ENCODE measurements around the gene ANKS1B.

ANKS1B gene

GRCh38 chr12:99981639-99982190, 3.0 kb downstream of the ANKS1B start:
- Mint-ChIP-seq H3K4me1 (ENCODE audit: low read depth) (peaks cover 6% of the 10 kb centered on the region), H3K27ac (no peak overlapping the region), H3K4me3 (no peak overlapping the region), H3K9me3 (no peaks in the 10 kb centered on the region), H3K27me3 (peaks cover 53% of the 10 kb centered on the region), H3K36me3 (ENCODE audit: low read depth) (no peaks in the 10 kb centered on the region)
- intact Hi-C loops (cut with micrococcal nuclease) = no loop called here

GRCh38 chr12:99979471-99979870, 5.3 kb downstream of the ANKS1B start:
- Mint-ChIP-seq H3K4me3 (no peak overlapping the region), H3K27me3 (peaks cover 34% of the 10 kb centered on the region), H3K9me3 (no peaks in the 10 kb centered on the region), H3K36me3 (ENCODE audit: low read depth) (no peaks in the 10 kb centered on the region), H3K4me1 (ENCODE audit: low read depth) (peaks cover 5% of the 10 kb centered on the region), H3K27ac (no peak overlapping the region)
- intact Hi-C loops (cut with micrococcal nuclease) = no loop called here

GRCh38 chr12:99978152-99978551, 6.6 kb downstream of the ANKS1B start:
- no peaks in the 10 kb centered on the region for H3K4me1 Mint-ChIP-seq (ENCODE audit: low read depth)
- intact Hi-C loops (cut with micrococcal nuclease) = no loop called here
- H3K27me3 Mint-ChIP-seq = peaks cover 21% of the 10 kb centered on the region
- H3K4me3 Mint-ChIP-seq = no peak overlapping the region
- H3K27ac Mint-ChIP-seq = no peak overlapping the region
- H3K36me3 Mint-ChIP-seq (ENCODE audit: low read depth) = no peaks in the 10 kb centered on the region
- no peaks in the 10 kb centered on the region for H3K9me3 Mint-ChIP-seq

GRCh38 chr12:99977550-99977949, 7.2 kb downstream of the ANKS1B start:
- no peak overlapping the region for H3K27ac Mint-ChIP-seq
- no peaks in the 10 kb centered on the region for H3K36me3 Mint-ChIP-seq (ENCODE audit: low read depth)
- H3K9me3 Mint-ChIP-seq = no peaks in the 10 kb centered on the region
- intact Hi-C loops (cut with micrococcal nuclease) = no loop called here
- H3K27me3 Mint-ChIP-seq = peaks cover 16% of the 10 kb centered on the region
- no peak overlapping the region for H3K4me3 Mint-ChIP-seq
- H3K4me1 Mint-ChIP-seq (ENCODE audit: low read depth) = no peaks in the 10 kb centered on the region

GRCh38 chr12:99976762-99977161, 8.0 kb downstream of the ANKS1B start:
- no peaks in the 10 kb centered on the region for H3K9me3 Mint-ChIP-seq
- no peaks in the 10 kb centered on the region for H3K36me3 Mint-ChIP-seq (ENCODE audit: low read depth)
- peaks cover 12% of the 10 kb centered on the region for H3K27me3 Mint-ChIP-seq
- intact Hi-C loops (cut with micrococcal nuclease) = no loop called here
- no peak overlapping the region for H3K4me3 Mint-ChIP-seq
- no peaks in the 10 kb centered on the region for H3K4me1 Mint-ChIP-seq (ENCODE audit: low read depth)
- H3K27ac Mint-ChIP-seq = no peak overlapping the region

- intact Hi-C loops (cut with micrococcal nuclease) = no loop called here
- Mint-ChIP-seq H3K27ac (no peak overlapping the region), H3K9me3 (no peaks in the 10 kb centered on the region), H3K27me3 (peaks cover 7% of the 10 kb centered on the region), H3K4me3 (no peak overlapping the region), H3K36me3 (ENCODE audit: low read depth) (no peaks in the 10 kb centered on the region), H3K4me1 (ENCODE audit: low read depth) (no peaks in the 10 kb centered on the region)
These were observed 9.4 kb downstream of the ANKS1B start for GRCh38 chr12:99975321-99975720.

GRCh38 chr12:99974146-99974545, 10.6 kb downstream of the ANKS1B start:
- H3K4me3 Mint-ChIP-seq = no peak overlapping the region
- no peaks in the 10 kb centered on the region for H3K4me1 Mint-ChIP-seq (ENCODE audit: low read depth)
- H3K9me3 Mint-ChIP-seq = no peaks in the 10 kb centered on the region
- H3K27me3 Mint-ChIP-seq = peaks cover 4% of the 10 kb centered on the region
- no peaks in the 10 kb centered on the region for H3K36me3 Mint-ChIP-seq (ENCODE audit: low read depth)
- intact Hi-C loops (cut with micrococcal nuclease) = no loop called here
- H3K27ac Mint-ChIP-seq = no peak overlapping the region

- H3K4me3 Mint-ChIP-seq = no peak overlapping the region
- no peaks in the 10 kb centered on the region for H3K36me3 Mint-ChIP-seq (ENCODE audit: low read depth)
- no peaks in the 10 kb centered on the region for H3K4me1 Mint-ChIP-seq (ENCODE audit: low read depth)
- intact Hi-C loops (cut with micrococcal nuclease) = no loop called here
- H3K27ac Mint-ChIP-seq = no peak overlapping the region
- H3K27me3 Mint-ChIP-seq = no peaks in the 10 kb centered on the region
- no peaks in the 10 kb centered on the region for H3K9me3 Mint-ChIP-seq
These were observed 18.3 kb downstream of the ANKS1B start for GRCh38 chr12:99966429-99966828.

GRCh38 chr12:99960311-99960710, 24.4 kb downstream of the ANKS1B start:
- H3K27me3 Mint-ChIP-seq = no peaks in the 10 kb centered on the region
- no peaks in the 10 kb centered on the region for H3K9me3 Mint-ChIP-seq
- no peak overlapping the region for H3K27ac Mint-ChIP-seq
- no peaks in the 10 kb centered on the region for H3K4me1 Mint-ChIP-seq (ENCODE audit: low read depth)
- intact Hi-C loops (cut with micrococcal nuclease) = no loop called here
- no peak overlapping the region for H3K4me3 Mint-ChIP-seq
- H3K36me3 Mint-ChIP-seq (ENCODE audit: low read depth) = no peaks in the 10 kb centered on the region

GRCh38 chr12:99959549-99960170, 25.1 kb downstream of the ANKS1B start:
- Mint-ChIP-seq H3K27me3 (no peaks in the 10 kb centered on the region), H3K4me1 (ENCODE audit: low read depth) (no peaks in the 10 kb centered on the region), H3K27ac (no peak overlapping the region), H3K4me3 (no peak overlapping the region), H3K9me3 (no peaks in the 10 kb centered on the region), H3K36me3 (ENCODE audit: low read depth) (no peaks in the 10 kb centered on the region)
- intact Hi-C loops (cut with micrococcal nuclease) = no loop called here

- H3K36me3 Mint-ChIP-seq (ENCODE audit: low read depth) = no peaks in the 10 kb centered on the region
- H3K4me1 Mint-ChIP-seq (ENCODE audit: low read depth) = no peaks in the 10 kb centered on the region
- H3K9me3 Mint-ChIP-seq = no peaks in the 10 kb centered on the region
- intact Hi-C loops (cut with micrococcal nuclease) = no loop called here
- no peak overlapping the region for H3K4me3 Mint-ChIP-seq
- no peaks in the 10 kb centered on the region for H3K27me3 Mint-ChIP-seq
- H3K27ac Mint-ChIP-seq = no peak overlapping the region
These were observed 26.8 kb downstream of the ANKS1B start for GRCh38 chr12:99957866-99958466.

GRCh38 chr12:99954724-99955123, 30.0 kb downstream of the ANKS1B start:
- Mint-ChIP-seq H3K27me3 (no peaks in the 10 kb centered on the region), H3K9me3 (no peaks in the 10 kb centered on the region), H3K27ac (no peak overlapping the region), H3K36me3 (ENCODE audit: low read depth) (no peaks in the 10 kb centered on the region), H3K4me3 (no peak overlapping the region), H3K4me1 (ENCODE audit: low read depth) (no peaks in the 10 kb centered on the region)
- intact Hi-C loops (cut with micrococcal nuclease) = no loop called here

GRCh38 chr12:99948370-99948769, 36.4 kb downstream of the ANKS1B start:
- no peaks in the 10 kb centered on the region for H3K27me3 Mint-ChIP-seq
- H3K4me3 Mint-ChIP-seq = no peak overlapping the region
- intact Hi-C loops (cut with micrococcal nuclease) = no loop called here
- no peak overlapping the region for H3K27ac Mint-ChIP-seq
- H3K36me3 Mint-ChIP-seq (ENCODE audit: low read depth) = no peaks in the 10 kb centered on the region
- H3K9me3 Mint-ChIP-seq = no peaks in the 10 kb centered on the region
- H3K4me1 Mint-ChIP-seq (ENCODE audit: low read depth) = no peaks in the 10 kb centered on the region

GRCh38 chr12:99946131-99946530, 38.6 kb downstream of the ANKS1B start:
- Mint-ChIP-seq H3K36me3 (ENCODE audit: low read depth) (no peaks in the 10 kb centered on the region), H3K4me1 (ENCODE audit: low read depth) (no peaks in the 10 kb centered on the region), H3K27ac (no peak overlapping the region), H3K27me3 (no peaks in the 10 kb centered on the region), H3K4me3 (no peak overlapping the region), H3K9me3 (no peaks in the 10 kb centered on the region)
- intact Hi-C loops (cut with micrococcal nuclease) = no loop called here

GRCh38 chr12:99935608-99936007, 49.1 kb downstream of the ANKS1B start:
- Mint-ChIP-seq H3K4me3 (no peak overlapping the region), H3K9me3 (no peaks in the 10 kb centered on the region), H3K27me3 (no peaks in the 10 kb centered on the region), H3K4me1 (ENCODE audit: low read depth) (no peaks in the 10 kb centered on the region), H3K27ac (no peak overlapping the region), H3K36me3 (ENCODE audit: low read depth) (no peaks in the 10 kb centered on the region)
- intact Hi-C loops (cut with micrococcal nuclease) = no loop called here

Measured in dendritic cell treated with granulocyte-macrophage colony-stimulating factor and Interleukin-4, amounts not matched to agents 40 ng/mL and 50 ng/mL, for 4 days (primary cell).